HEK293 (cell line): ENCODE results near the gene AP1S2.

Experiments
- CTCF ChIA-PET: fragments of 350-600 bp; formaldehyde crosslinking; extraction: SDS; loops from one replicate; lab custom pipeline; 2021; ENCODE audit warnings: antibody characterized with exemption; lab: Yijun Ruan, JAX
- POLR2A ChIA-PET: fragments of 300-600 bp; formaldehyde crosslinking; extraction: SDS; loops from one replicate; lab custom pipeline; 2020; ENCODE audit warnings: antibody characterized with exemption, inconsistent platforms; lab: Yijun Ruan, JAX
- H3K27ac ChIP-seq: fragments of 200-500 bp; sonication (Bioruptor generic); 2 replicates; pipeline ENCODE4 v1.5.1; 2014; ENCODE audit warnings: low read depth, low read length, control low read depth, inconsistent platforms; ENCODE audit errors: extremely low read depth
- H3K36me3 ChIP-seq, 2 experiments: fragments of 200-500 bp in 1 of 2; sonication (Bioruptor generic) in 1 of 2; 1 replicate in 1 of 2; 2 replicates in 1 of 2; pipeline ENCODE4 v1.5.1; 2014 to 2017; ENCODE audit warnings: inconsistent platforms in 2 of 2, low read length in 2 of 2; ENCODE audit not compliant: control insufficient read depth in 2 of 2, insufficient read depth in 1 of 2
- H3K4me1 ChIP-seq: fragments of 200-500 bp; sonication (Bioruptor generic); 2 replicates; pipeline ENCODE4 v1.5.1; 2014; ENCODE audit warnings: mild to moderate bottlenecking, low read length, inconsistent platforms; ENCODE audit not compliant: control insufficient read depth, insufficient read depth
- H3K4me3 ChIP-seq: 2 replicates; pipeline ENCODE4 v1.5.1; 2011; ENCODE audit warnings: low read depth, mild to moderate bottlenecking, control low read depth, low read length, moderate library complexity
- H3K9me3 ChIP-seq: fragments of 200-500 bp; sonication (Bioruptor generic); 2 replicates; pipeline ENCODE4 v1.5.1; 2014; ENCODE audit warnings: low read depth, low read length, inconsistent platforms; ENCODE audit not compliant: control insufficient read depth, insufficient read depth
- BCL11A ChIP-seq: fragments of 450-650 bp; formaldehyde crosslinking; IDR thresholded peaks from 2 replicates; pipeline ENCODE4 v1.5.1; 2016; ENCODE audit warnings: low read depth, missing biosample characterization, missing genetic modification characterization
- KLF10 ChIP-seq: fragments of 450-650 bp; IDR thresholded peaks from 2 replicates; pipeline ENCODE4 v1.5.1; 2018; ENCODE audit warnings: missing biosample characterization, mild to moderate bottlenecking, missing genetic modification characterization
- KLF16 ChIP-seq: fragments of 450-650 bp; formaldehyde crosslinking; IDR thresholded peaks from 2 replicates; pipeline ENCODE4 v1.5.1; 2017; ENCODE audit warnings: missing biosample characterization, missing genetic modification characterization
- PRDM1 ChIP-seq: fragments of 450-650 bp; formaldehyde crosslinking; IDR thresholded peaks from 2 replicates; pipeline ENCODE4; 2016; ENCODE audit warnings: missing biosample characterization, missing genetic modification characterization
- REPIN1 ChIP-seq: fragments of 450-650 bp; formaldehyde crosslinking; IDR thresholded peaks from 2 replicates; pipeline ENCODE4 v1.5.1; 2017; ENCODE audit warnings: missing biosample characterization, missing genetic modification characterization, low read depth
- SP7 ChIP-seq: fragments of 450-650 bp; formaldehyde crosslinking; IDR thresholded peaks from 2 replicates; pipeline ENCODE4 v1.5.1; 2016; ENCODE audit warnings: missing biosample characterization, missing genetic modification characterization
- ZBTB21 ChIP-seq: fragments of 450-650 bp; formaldehyde crosslinking; IDR thresholded peaks from 2 replicates; pipeline ENCODE4 v1.5.1; 2017; ENCODE audit warnings: missing biosample characterization, missing genetic modification characterization
- ZFP3 ChIP-seq: fragments of 450-650 bp; formaldehyde crosslinking; IDR thresholded peaks from 2 replicates; pipeline ENCODE4 v1.5.1; 2016; ENCODE audit warnings: low read depth, missing biosample characterization, missing genetic modification characterization
- ZNF138 ChIP-seq: fragments of 450-650 bp; formaldehyde crosslinking; IDR thresholded peaks from 2 replicates; pipeline ENCODE4 v1.5.1; 2016; ENCODE audit warnings: missing biosample characterization, missing genetic modification characterization, borderline replicate concordance
- ZNF311 ChIP-seq: fragments of 450-650 bp; formaldehyde crosslinking; IDR thresholded peaks from 2 replicates; pipeline ENCODE4 v1.5.1; 2017; ENCODE audit warnings: missing biosample characterization, missing genetic modification characterization, borderline replicate concordance
- ZNF416 ChIP-seq: fragments of 450-650 bp; formaldehyde crosslinking; IDR thresholded peaks from 2 replicates; pipeline ENCODE4 v1.5.1; 2016; ENCODE audit warnings: missing biosample characterization, missing genetic modification characterization
- ZNF423 ChIP-seq: fragments of 450-650 bp; formaldehyde crosslinking; IDR thresholded peaks from 2 replicates; pipeline ENCODE4 v1.5.1; 2016; ENCODE audit warnings: missing biosample characterization, missing genetic modification characterization
- ZNF510 ChIP-seq: fragments of 450-650 bp; formaldehyde crosslinking; IDR thresholded peaks from 2 replicates; pipeline ENCODE4 v1.5.1; 2018; ENCODE audit warnings: mild to moderate bottlenecking, missing genetic modification characterization, missing biosample characterization; ENCODE audit not compliant: insufficient replicate concordance
- ZNF629 ChIP-seq: fragments of 450-650 bp; formaldehyde crosslinking; IDR thresholded peaks from 2 replicates; pipeline ENCODE4 v1.5.1; 2017; ENCODE audit warnings: missing biosample characterization, missing genetic modification characterization
- ZNF654 ChIP-seq: fragments of 450-650 bp; formaldehyde crosslinking; IDR thresholded peaks from 2 replicates; pipeline ENCODE4 v1.5.1; 2016; ENCODE audit warnings: low read depth, missing biosample characterization, missing genetic modification characterization
- TF ChIP-seq, protein P1 (sequence below): fragments of 450-650 bp; formaldehyde crosslinking; IDR thresholded peaks from 2 replicates; pipeline ENCODE4 v1.5.1; 2016; ENCODE audit warnings: missing biosample characterization, missing genetic modification characterization, low read depth
- TF ChIP-seq, protein P2 (sequence below): fragments of 450-650 bp; formaldehyde crosslinking; IDR thresholded peaks from 2 replicates; pipeline ENCODE4 v1.5.1; 2016; ENCODE audit warnings: missing biosample characterization, missing genetic modification characterization
- TF ChIP-seq, protein P3 (sequence below): fragments of 450-650 bp; formaldehyde crosslinking; IDR thresholded peaks from 2 replicates; pipeline ENCODE4 v1.5.0; 2017; ENCODE audit warnings: missing biosample characterization, missing genetic modification characterization, borderline replicate concordance
- TF ChIP-seq, protein P4 (sequence below): fragments of 450-650 bp; formaldehyde crosslinking; IDR thresholded peaks from 2 replicates; pipeline ENCODE4 v1.5.1; 2017; ENCODE audit warnings: missing biosample characterization, missing genetic modification characterization
- TF ChIP-seq, protein P5 (sequence below): fragments of 450-650 bp; formaldehyde crosslinking; IDR thresholded peaks from 2 replicates; pipeline ENCODE4 v1.5.1; 2016; ENCODE audit warnings: missing biosample characterization, missing genetic modification characterization, borderline replicate concordance

AP1S2 gene

DNA sequence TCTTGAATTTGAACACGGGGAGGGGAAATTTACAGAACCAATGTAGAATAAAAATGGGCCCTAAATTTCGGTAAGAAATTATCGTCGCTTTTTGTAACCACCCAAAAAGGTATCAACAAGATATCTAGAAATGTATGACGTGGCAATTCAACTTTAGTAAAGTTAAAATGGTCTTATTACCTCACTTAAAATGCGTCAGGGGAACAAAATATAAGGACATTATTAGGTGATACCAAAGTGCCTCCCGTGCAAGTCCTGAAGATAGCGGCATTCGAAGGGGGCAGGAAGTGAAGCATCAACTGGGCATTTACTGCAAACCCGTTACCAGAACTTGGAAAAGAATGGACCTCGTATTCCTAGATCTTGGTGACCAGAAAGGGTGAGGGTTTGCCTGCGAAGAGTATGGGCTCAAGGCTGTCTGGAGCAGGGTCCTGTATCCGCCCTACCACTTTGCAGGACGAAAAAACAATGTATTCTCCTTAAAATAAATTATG lies 980 bp downstream of the AP1S2 start:
- ChIA-PET CTCF (no interaction called here), POLR2A (no interaction called here)
- Histone ChIP-seq H3K27ac (no peak overlapping the region), H3K9me3 (no peaks in the 10 kb centered on the region), H3K4me3 (peak overlapping the region; percentile 97), H3K4me1 (peaks cover 12% of the 10 kb centered on the region), H3K36me3 (peaks cover 3 to 22% of the 10 kb centered on the region in 2 experiments)
- peak; percentile 25; the same call in 1 of the 2 replicates for TF ChIP-seq ZBTB21 (tag by site-specific recombination)
- no peak for TF ChIP-seq ZNF423
- TF ChIP-seq, protein P1, sequence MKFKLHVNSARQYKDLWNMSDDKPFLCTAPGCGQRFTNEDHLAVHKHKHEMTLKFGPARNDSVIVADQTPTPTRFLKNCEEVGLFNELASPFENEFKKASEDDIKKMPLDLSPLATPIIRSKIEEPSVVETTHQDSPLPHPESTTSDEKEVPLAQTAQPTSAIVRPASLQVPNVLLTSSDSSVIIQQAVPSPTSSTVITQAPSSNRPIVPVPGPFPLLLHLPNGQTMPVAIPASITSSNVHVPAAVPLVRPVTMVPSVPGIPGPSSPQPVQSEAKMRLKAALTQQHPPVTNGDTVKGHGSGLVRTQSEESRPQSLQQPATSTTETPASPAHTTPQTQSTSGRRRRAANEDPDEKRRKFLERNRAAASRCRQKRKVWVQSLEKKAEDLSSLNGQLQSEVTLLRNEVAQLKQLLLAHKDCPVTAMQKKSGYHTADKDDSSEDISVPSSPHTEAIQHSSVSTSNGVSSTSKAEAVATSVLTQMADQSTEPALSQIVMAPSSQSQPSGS (tag by site-specific recombination), result 0 out of 2 replicates have a peak, but pooled peaks have one; percentile 5
- TF ChIP-seq ZNF629 (tag by site-specific recombination), result peak; percentile 55; the same call in 1 of the 2 replicates

DNA sequence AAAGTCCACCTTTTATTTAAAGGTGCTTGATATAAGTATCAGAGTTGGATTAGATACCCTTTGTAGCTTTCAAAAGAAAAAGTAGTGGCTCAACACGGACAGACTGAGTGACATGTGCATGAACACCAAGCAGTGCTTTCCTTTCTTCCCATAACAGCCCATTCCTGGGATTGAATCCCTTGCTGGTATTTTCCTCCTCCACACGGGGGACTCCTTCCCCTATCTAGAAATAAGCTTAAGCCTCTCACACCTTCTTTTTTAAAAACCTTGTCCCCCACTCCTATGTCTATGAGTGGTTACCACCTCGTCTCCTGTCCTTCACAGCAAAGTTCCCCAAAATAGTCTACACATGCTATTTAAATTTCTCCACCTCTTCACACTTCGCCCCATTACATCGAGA lies 5.1 kb downstream of the AP1S2 start:
- POLR2A ChIA-PET, result no interaction called here
- no peak for TF ChIP-seq REPIN1 (tag by site-specific recombination)
- no peak for TF ChIP-seq ZFP3
- TF ChIP-seq SP7 (tag by site-specific recombination), result no peak
- TF ChIP-seq ZNF654, result peak; percentile 38; the same call in 1 of the 2 replicates
- TF ChIP-seq, protein P2, sequence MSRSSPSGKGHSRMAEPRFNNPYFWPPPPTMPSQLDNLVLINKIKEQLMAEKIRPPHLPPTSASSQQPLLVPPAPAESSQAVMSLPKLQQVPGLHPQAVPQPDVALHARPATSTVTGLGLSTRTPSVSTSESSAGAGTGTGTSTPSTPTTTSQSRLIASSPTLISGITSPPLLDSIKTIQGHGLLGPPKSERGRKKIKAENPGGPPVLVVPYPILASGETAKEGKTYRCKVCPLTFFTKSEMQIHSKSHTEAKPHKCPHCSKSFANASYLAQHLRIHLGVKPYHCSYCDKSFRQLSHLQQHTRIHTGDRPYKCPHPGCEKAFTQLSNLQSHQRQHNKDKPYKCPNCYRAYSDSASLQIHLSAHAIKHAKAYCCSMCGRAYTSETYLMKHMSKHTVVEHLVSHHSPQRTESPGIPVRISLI (tag by site-specific recombination), result no peak
- TF ChIP-seq KLF10 (tag by site-specific recombination), result no peak
- TF ChIP-seq KLF16 (tag by site-specific recombination), result no peak
- no peak for TF ChIP-seq ZNF311 (tag by site-specific recombination)
- Histone ChIP-seq H3K27ac (no peak overlapping the region), H3K4me1 (peaks cover 6% of the 10 kb centered on the region; the same call in 1 of the 2 replicates), H3K36me3 (peaks cover 26 to 49% of the 10 kb centered on the region in 2 experiments), H3K9me3 (no peaks in the 10 kb centered on the region), H3K4me3 (no peak overlapping the region)
- CTCF ChIA-PET, result interaction anchor here (0.6 to 1.9 kb wide), 16 partner anchors 10 to 500 kb away, joined by 3 to 5 read pairs (median 3); partner anchors contain the start of gene ZRSR2

DNA sequence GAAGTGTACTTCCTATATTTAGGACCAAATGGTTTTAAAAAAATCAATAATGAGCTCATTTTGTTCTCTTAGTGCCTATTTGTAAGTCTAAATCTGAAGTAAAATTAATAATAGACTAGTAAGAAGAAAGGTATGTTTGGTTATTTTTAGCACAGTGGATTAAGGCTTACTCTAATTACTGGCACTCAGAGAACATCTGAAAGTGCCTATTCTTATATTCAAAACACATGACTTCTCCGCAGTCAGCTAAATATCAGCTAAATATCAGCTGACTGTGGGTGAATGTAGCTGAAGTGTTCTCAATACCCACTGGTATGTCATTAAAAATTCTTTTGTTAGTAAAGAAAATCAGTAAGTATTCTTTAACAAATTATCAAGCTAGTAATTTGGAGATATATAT lies 6.0 kb downstream of the AP1S2 start:
- Histone ChIP-seq H3K27ac (no peak overlapping the region), H3K4me3 (no peak overlapping the region), H3K4me1 (peaks cover 6% of the 10 kb centered on the region; the same call in 1 of the 2 replicates), H3K9me3 (no peaks in the 10 kb centered on the region), H3K36me3 (peaks cover 36 to 56% of the 10 kb centered on the region in 2 experiments)
- ChIA-PET POLR2A (interaction anchor here (1.1 kb wide), 1 partner anchor 9 kb away, joined by 3 read pairs; no protein-coding TSS in a partner anchor), CTCF (interaction anchor here (0.6 to 1.9 kb wide), 18 partner anchors 16 to 821 kb away, joined by 3 to 5 read pairs (median 3); partner anchors contain the start of gene ZRSR2)
- TF ChIP-seq ZNF510 (tag by site-specific recombination) (no peak), REPIN1 (tag by site-specific recombination) (no peak), ZNF416 (tag by site-specific recombination) (no peak), PRDM1 (tag by site-specific recombination) (no peak), BCL11A (tag by site-specific recombination) (no peak), ZNF138 (tag by site-specific recombination) (no peak)
- TF ChIP-seq, protein P3, sequence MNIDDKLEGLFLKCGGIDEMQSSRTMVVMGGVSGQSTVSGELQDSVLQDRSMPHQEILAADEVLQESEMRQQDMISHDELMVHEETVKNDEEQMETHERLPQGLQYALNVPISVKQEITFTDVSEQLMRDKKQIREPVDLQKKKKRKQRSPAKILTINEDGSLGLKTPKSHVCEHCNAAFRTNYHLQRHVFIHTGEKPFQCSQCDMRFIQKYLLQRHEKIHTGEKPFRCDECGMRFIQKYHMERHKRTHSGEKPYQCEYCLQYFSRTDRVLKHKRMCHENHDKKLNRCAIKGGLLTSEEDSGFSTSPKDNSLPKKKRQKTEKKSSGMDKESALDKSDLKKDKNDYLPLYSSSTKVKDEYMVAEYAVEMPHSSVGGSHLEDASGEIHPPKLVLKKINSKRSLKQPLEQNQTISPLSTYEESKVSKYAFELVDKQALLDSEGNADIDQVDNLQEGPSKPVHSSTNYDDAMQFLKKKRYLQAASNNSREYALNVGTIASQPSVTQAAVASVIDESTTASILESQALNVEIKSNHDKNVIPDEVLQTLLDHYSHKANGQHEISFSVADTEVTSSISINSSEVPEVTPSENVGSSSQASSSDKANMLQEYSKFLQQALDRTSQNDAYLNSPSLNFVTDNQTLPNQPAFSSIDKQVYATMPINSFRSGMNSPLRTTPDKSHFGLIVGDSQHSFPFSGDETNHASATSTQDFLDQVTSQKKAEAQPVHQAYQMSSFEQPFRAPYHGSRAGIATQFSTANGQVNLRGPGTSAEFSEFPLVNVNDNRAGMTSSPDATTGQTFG (tag by site-specific recombination), result no peak
- TF ChIP-seq, protein P4, sequence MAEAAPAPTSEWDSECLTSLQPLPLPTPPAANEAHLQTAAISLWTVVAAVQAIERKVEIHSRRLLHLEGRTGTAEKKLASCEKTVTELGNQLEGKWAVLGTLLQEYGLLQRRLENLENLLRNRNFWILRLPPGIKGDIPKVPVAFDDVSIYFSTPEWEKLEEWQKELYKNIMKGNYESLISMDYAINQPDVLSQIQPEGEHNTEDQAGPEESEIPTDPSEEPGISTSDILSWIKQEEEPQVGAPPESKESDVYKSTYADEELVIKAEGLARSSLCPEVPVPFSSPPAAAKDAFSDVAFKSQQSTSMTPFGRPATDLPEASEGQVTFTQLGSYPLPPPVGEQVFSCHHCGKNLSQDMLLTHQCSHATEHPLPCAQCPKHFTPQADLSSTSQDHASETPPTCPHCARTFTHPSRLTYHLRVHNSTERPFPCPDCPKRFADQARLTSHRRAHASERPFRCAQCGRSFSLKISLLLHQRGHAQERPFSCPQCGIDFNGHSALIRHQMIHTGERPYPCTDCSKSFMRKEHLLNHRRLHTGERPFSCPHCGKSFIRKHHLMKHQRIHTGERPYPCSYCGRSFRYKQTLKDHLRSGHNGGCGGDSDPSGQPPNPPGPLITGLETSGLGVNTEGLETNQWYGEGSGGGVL, result no peak
- TF ChIP-seq, protein P5, sequence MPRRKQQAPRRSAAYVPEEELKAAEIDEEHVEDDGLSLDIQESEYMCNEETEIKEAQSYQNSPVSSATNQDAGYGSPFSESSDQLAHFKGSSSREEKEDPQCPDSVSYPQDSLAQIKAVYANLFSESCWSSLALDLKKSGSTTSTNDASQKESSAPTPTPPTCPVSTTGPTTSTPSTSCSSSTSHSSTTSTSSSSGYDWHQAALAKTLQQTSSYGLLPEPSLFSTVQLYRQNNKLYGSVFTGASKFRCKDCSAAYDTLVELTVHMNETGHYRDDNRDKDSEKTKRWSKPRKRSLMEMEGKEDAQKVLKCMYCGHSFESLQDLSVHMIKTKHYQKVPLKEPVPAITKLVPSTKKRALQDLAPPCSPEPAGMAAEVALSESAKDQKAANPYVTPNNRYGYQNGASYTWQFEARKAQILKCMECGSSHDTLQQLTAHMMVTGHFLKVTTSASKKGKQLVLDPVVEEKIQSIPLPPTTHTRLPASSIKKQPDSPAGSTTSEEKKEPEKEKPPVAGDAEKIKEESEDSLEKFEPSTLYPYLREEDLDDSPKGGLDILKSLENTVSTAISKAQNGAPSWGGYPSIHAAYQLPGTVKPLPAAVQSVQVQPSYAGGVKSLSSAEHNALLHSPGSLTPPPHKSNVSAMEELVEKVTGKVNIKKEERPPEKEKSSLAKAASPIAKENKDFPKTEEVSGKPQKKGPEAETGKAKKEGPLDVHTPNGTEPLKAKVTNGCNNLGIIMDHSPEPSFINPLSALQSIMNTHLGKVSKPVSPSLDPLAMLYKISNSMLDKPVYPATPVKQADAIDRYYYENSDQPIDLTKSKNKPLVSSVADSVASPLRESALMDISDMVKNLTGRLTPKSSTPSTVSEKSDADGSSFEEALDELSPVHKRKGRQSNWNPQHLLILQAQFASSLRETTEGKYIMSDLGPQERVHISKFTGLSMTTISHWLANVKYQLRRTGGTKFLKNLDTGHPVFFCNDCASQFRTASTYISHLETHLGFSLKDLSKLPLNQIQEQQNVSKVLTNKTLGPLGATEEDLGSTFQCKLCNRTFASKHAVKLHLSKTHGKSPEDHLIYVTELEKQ, result no peak
